Body of pancreas (tissue), 4 donors: ENCODE data around the gene TBX1.

ENCODE experiments used
- CTCF ChIP-seq, 7 experiments: fragments of 450-650 bp in 4 of 7; fragments of 200-600 bp in 3 of 7; sonication (generic) in 3 of 7; IDR thresholded peaks; one replicate each; pipeline ENCODE4 v1.5.1; 2016 to 2019; ENCODE audit warnings: antibody characterized with exemption in 7 of 7
- POLR2A ChIP-seq, 3 donors: fragments of 450-650 bp; IDR thresholded peaks; one replicate each; pipeline ENCODE4 v1.6.1; 2016; ENCODE audit warnings: antibody characterized with exemption in 3 of 3, mild to moderate bottlenecking in 2 of 3

- no peak for TF ChIP-seq CTCF (IDR thresholded peaks at IDR 0.05)
- TF ChIP-seq POLR2A (IDR thresholded peaks at IDR 0.05), result no peak
Measured at GRCh38 chr22:19764636-19765476, 4.3 kb downstream of the TBX1 start.
